GM19328 (cell line): ENCODE data around the gene ITGAL.
"Not testable (repeated sequence)": the region's sequence is repeated elsewhere in the genome, so short reads cannot be mapped to it uniquely, and the experiment has no call there.

Experiments used
- ATAC-seq: cut with Tn5 transposase; IDR thresholded peaks from one replicate; pipeline ENCODE4 v1.9.1; 2021; ENCODE audit warnings: mild to moderate bottlenecking, moderate library complexity; ENCODE audit not compliant: unreplicated experiment

The ITGAL gene

GRCh38 chr16:30491744-30492308 lies 19.3 kb downstream of the ITGAL start:
- ATAC-seq, result no peak

- ATAC-seq, result no peak
Observed at GRCh38 chr16:30493941-30494488, 21.5 kb downstream of the ITGAL start.

GRCh38 chr16:30494709-30495108 lies 22.2 kb downstream of the ITGAL start:
- no peak for ATAC-seq

- ATAC-seq, result no peak
Observed at GRCh38 chr16:30499284-30499683, 26.7 kb downstream of the ITGAL start.

- no peak for ATAC-seq
Observed at GRCh38 chr16:30503403-30504296, 31.1 kb downstream of the ITGAL start.

GRCh38 chr16:30509081-30509765 lies 36.7 kb downstream of the ITGAL start:
- ATAC-seq, result no peak

- no peak for ATAC-seq
Observed at GRCh38 chr16:30510376-30510938, 37.9 kb downstream of the ITGAL start.

- no peak for ATAC-seq
Observed at GRCh38 chr16:30511509-30511908, 39.0 kb downstream of the ITGAL start.

GRCh38 chr16:30515275-30515674 lies 42.7 kb downstream of the ITGAL start:
- no peak for ATAC-seq

GRCh38 chr16:30518552-30518951 lies 46.0 kb downstream of the ITGAL start:
- ATAC-seq, result no peak

GRCh38 chr16:30519120-30520049 lies 46.8 kb downstream of the ITGAL start:
- no peak for ATAC-seq

GRCh38 chr16:30521476-30521872 lies 48.9 kb downstream of the ITGAL start:
- ATAC-seq, result no peak

- no peak for ATAC-seq
Observed at GRCh38 chr16:30521873-30522641, 49.5 kb downstream of the ITGAL start.

GRCh38 chr16:30522702-30523463 lies 50.3 kb downstream of the ITGAL start:
- not testable (repeated sequence) for ATAC-seq

GRCh38 chr16:30523768-30524574 lies 51.4 kb downstream of the ITGAL start:
- ATAC-seq, result no peak

GRCh38 chr16:30524575-30525568 lies 52.3 kb downstream of the ITGAL start:
- ATAC-seq, result no peak

GRCh38 chr16:30525844-30526136 lies 53.2 kb downstream of the ITGAL start:
- no peak for ATAC-seq
